Urinary bladder (tissue), 4 donors: ENCODE results near the gene JPH4. TPM values are rescaled to one million over a fixed set of nuclear protein-coding genes. Genes with fewer than 3 reads are reported as not detected.
A peak's percentile ranks its signal among the peaks of the same experiment; 100 is the strongest.

ENCODE experiments used
- DNase-seq: peaks from one replicate; pipeline ENCODE4 v3.0.0-alpha.2; 2015; ENCODE audit errors: extremely low spot score
- H3K27ac ChIP-seq: one replicate; pipeline ENCODE4 v1.5.1; 2013; ENCODE audit warnings: low read depth, mild to moderate bottlenecking, moderate library complexity
- H3K36me3 ChIP-seq: one replicate; pipeline ENCODE4 v1.6.1; 2013; ENCODE audit warnings: mild to moderate bottlenecking, moderate library complexity; ENCODE audit not compliant: insufficient read depth
- H3K4me1 ChIP-seq: one replicate; pipeline ENCODE4 v1.6.1; 2013; ENCODE audit warnings: mild to moderate bottlenecking, moderate library complexity; ENCODE audit not compliant: insufficient read depth
- H3K4me3 ChIP-seq: one replicate; pipeline ENCODE4 v1.5.1; 2013; ENCODE audit warnings: low read depth, low read length
- WGBS: extraction: QIAGEN DNeasy Blood & Tissue Kit; methylation state at CpG from one replicate; pipeline ENCODE4 v1.1.7; 2013; 5-methylcytosine and 5-hydroxymethylcytosine counted together
- polyA plus RNA-seq: library from polyadenylated mRNA; stranded (reverse); fragments of 200-250 nt; gene quantifications from one replicate; pipeline ENCODE4 v1.2.3, GENCODE V29; 2013
- total RNA-seq: library from RNA; depleted of rRNA; stranded (reverse); fragments of >200 nt; gene quantifications from one replicate; pipeline ENCODE4 v1.2.3, GENCODE V29; 2014
- donor health status: healthy with polysubstance abuse.
- donor health status: healthy.

Gene JPH4
- total RNA-seq, result 2.7 TPM
- polyA plus RNA-seq, result 2.5 TPM

DNA sequence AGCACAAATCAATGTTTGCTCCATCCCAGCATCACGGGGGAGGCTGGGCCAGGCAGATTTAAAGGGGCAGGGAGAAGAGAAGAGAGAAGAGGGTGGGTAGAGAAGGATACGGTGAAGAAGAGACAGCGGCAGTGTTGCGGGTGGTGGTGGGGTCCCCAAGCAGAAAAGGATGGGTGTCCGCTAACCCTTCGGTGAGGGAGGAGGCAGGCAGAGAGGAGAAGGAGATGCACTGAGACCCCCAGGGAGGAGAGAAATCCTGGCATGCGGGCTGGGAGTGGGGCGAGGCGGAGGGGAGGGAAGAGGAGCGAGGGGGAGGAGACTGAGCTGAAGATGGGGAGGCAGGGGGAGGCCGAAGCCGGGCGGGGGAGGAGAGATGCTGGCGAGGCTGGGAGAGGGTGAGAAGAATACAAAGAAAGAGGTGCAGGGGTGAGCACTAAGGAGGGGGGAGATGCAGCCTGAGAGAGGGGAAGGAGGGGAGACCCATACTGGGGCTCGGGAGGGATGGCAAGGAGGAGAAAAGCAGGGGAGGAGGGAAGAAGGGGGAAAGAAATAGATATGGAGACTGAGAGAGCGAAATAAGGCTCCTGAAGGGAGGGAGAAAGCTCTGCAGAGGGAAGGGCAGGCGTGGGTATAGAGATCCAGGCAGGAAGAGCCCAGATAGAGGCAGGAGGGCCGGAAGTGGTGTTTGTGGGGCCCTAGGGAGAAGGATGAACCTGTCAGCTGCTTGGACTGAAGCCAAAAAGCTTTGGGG lies at the start of gene JPH4:
Gene JPH4, minus strand, starts transcription at position 231 of the 751 bp plus-strand sequence. CDS start 1,337 bp downstream, outside the sequence.
- 8% methylated on average over 18 of the region's 18 CpGs for WGBS
- peak; percentile 69 for DNase-seq

DNA sequence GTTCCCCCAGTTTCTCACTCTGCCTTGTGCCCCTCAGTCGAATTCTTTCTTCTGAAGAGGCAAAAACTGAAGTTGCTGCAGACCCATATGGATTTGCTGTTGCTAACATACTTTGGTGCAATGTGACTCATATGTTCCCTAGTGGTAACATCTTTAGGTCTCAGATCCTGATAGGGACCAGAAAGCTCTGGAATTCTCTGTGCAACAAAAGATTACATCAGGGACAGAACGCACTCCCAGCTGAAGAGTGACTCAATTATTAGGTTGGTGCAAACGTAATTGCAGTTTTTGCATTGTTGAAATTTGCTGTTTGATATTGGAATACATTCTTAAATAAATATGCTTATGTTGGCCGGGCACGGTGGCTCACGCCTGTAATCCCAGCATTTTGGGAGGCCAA lies 49.4 kb upstream of the JPH4 start:
- Histone ChIP-seq H3K27ac (no peak overlapping the region), H3K36me3 (no peaks in the 10 kb centered on the region), H3K4me1 (no peaks in the 10 kb centered on the region), H3K4me3 (no peak overlapping the region)
- DNase-seq, result no peak
- 80% methylated on average over 6 of the region's 6 CpGs for WGBS

More for the DNA sequence above, at the start of gene JPH4:
- Histone ChIP-seq H3K4me1 (peaks cover 3% of the 10 kb centered on the region), H3K4me3 (no peak within 1 kb of the TSS), H3K27ac (no peak within 1 kb of the TSS), H3K36me3 (no peaks in the 10 kb centered on the region)

DNA sequence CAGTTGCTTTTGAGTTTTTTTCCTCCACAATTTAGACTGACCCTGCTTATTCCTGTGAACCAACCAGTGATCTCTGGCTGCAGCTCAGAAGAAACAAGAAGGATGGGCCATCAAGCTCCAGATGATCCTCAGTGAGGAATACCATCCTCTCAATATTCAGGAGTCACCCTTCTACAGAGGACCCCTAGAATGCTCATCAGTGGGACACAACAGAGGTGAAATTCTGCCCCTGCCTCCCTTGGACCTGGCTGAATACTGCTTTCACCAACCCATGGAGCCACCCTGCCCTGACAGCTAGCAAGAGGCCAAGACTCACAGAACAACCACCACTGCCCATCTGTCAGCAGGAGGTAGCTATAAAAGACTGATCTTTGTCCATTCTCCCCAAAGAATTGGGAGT lies 48.4 kb upstream of the JPH4 start:
- H3K4me1 ChIP-seq, result no peaks in the 10 kb centered on the region
- no peak for DNase-seq
- no peaks in the 10 kb centered on the region for H3K36me3 ChIP-seq
- H3K27ac ChIP-seq, result no peak overlapping the region
- no peak overlapping the region for H3K4me3 ChIP-seq

DNA sequence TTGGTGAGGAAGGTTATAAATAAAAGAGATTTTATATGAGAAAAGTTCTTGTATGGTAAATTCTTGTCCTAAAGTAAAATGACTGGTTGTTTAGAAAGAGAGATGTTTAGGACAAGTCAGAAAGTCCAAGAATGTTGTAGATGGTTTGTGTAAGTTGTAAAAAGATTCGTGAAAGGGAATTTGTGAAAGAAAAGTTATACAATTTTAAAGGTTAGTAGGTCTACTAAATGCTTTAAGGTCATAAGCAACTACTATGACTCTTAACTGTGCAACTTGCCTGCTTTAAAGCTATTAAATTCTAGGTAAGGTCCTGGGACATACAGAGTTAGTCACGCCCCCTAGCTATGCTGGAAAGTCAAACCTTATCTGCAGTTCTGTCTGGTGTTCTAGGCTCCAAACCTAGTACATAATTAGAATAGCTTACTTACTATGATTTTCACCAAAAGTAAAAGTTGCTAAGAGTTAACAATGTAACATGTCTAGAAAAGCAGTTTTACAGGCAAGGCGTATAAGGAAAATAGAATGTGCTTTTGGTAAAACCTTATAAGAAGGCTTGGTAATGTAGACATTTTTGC lies 46.3 kb upstream of the JPH4 start:
- no peaks in the 10 kb centered on the region for H3K36me3 ChIP-seq
- no peak overlapping the region for H3K27ac ChIP-seq
- H3K4me1 ChIP-seq, result no peaks in the 10 kb centered on the region
- H3K4me3 ChIP-seq, result no peak overlapping the region
- no peak for DNase-seq
- WGBS, result 89% methylated on average over 3 of the region's 3 CpGs

DNA sequence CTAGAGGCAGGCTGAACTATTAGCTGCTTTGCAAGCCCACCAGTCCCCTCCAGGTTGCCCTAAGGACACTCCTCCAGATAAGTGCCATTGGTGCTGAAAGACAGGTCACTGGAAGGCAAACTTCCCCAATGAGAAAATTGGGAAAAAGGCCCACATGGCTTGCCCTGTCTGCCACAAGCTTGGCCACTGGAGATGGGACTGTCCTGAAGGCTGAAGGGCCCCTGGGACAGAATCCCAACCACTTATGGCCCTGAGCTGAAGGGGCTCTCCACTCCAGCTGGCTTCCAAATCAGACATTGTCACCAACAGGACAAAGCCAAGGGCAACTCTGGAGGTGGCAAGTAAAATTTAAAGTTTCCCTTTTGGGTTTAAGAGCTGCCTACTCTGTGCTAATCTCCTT lies 45.4 kb upstream of the JPH4 start:
- Histone ChIP-seq H3K4me1 (no peaks in the 10 kb centered on the region), H3K36me3 (no peaks in the 10 kb centered on the region), H3K4me3 (no peak overlapping the region), H3K27ac (no peak overlapping the region)
- no peak for DNase-seq

DNA sequence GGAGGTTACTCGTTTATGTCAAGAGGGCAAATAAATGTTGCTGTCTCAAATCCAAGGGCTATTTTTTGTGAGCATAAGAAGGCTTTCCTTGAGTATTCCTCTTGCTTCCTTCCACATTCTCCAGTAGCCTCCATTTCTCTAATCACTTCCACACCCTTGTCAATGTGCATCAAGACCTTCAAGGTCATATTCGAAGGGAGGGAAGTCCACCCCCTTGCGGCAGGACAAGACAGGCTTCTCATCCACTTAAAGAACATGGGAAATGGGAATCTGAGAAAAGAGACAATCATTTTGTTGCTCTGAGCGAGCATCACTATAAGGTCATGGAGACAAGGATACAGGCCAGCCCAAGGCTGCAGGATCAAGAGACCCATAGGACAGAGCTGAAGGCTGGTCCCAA lies 44.4 kb upstream of the JPH4 start:
- WGBS, result 86% methylated on average over 4 of the region's 4 CpGs
- H3K27ac ChIP-seq, result no peak overlapping the region
- H3K4me1 ChIP-seq, result no peaks in the 10 kb centered on the region

DNA sequence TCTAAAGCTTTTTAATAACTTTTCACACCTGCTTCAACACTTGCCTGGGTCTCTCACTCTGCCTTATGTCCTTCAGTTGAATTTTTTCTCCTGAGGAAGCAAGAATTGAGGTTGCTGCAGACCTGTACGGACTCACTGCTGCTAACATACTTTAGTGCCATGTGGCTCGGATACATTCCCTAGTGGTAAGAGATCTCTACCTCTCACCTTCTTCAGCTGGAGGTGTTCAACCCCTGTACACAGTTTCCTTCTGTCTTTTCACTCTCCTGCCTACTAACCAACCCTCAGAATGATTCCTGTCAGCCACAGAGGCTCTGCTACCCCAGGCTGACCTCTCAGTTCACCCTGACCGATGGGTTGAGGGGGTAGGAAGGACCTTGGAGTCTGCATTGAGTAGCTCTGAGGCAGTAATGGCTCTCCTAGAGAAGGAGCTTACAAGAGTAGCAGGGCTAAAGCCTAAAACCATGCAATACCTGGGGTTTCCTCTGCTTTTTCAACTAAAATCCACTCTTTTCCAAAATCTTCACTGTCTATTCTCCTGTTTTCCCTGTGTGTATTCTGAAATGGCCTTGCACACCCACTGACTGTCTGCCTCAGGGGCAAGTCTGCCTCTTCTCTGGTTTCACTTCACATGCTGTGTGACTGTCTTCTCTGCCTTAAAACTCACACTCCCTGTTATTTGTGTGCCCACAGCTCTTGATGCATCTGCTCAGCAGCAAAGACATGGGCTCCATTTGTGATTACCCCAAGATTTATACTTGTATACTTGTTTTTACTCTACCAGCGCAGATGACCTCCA lies 43.5 kb upstream of the JPH4 start:
- no peak overlapping the region for H3K4me3 ChIP-seq
- H3K27ac ChIP-seq, result no peak overlapping the region
- DNase-seq, result no peak
- 75% methylated on average over 4 of the region's 4 CpGs for WGBS
- no peaks in the 10 kb centered on the region for H3K4me1 ChIP-seq
- H3K36me3 ChIP-seq, result no peaks in the 10 kb centered on the region

More for the DNA sequence above, 44.4 kb upstream of the JPH4 start:
- Histone ChIP-seq H3K4me3 (no peak overlapping the region), H3K36me3 (no peaks in the 10 kb centered on the region)
- no peak for DNase-seq

DNA sequence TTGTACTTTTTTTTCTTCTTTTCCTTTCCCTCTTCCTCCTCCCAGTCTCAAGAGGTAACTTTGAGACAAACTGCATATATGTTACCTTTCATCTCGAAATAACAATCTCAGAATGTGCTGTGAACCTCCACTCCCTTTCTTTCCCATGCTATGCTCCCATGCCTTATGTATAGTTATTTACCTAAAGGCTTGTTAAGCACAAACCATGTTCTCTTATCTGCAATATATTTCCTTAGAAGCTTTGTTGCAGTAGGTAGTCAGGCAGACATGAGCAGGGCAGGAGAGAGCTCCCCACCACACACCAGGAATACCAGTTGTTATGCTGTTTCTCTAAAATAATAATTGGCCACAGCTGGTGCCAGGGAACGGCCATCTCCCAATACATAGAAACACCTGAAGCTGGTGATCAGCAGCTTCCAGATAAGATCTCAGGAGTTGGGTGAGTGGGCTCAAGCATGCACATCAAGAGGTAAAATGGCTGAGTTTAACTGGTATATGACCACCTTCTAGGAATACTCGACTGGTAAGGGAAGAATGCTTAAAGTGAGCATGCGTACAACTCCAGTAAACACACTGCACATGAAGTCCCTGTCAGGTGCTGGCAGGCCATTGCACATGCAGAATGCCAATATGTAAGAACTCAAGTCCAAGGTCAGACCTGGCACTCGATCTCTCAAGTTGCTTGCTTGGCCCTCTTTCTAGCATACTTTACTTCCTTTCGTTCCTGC lies 42.8 kb upstream of the JPH4 start:
- no peak overlapping the region for H3K4me3 ChIP-seq
- peak; percentile 35 for DNase-seq
- 65% methylated on average over 6 of the region's 6 CpGs for WGBS
- no peaks in the 10 kb centered on the region for H3K4me1 ChIP-seq
- no peaks in the 10 kb centered on the region for H3K36me3 ChIP-seq
- no peak overlapping the region for H3K27ac ChIP-seq

DNA sequence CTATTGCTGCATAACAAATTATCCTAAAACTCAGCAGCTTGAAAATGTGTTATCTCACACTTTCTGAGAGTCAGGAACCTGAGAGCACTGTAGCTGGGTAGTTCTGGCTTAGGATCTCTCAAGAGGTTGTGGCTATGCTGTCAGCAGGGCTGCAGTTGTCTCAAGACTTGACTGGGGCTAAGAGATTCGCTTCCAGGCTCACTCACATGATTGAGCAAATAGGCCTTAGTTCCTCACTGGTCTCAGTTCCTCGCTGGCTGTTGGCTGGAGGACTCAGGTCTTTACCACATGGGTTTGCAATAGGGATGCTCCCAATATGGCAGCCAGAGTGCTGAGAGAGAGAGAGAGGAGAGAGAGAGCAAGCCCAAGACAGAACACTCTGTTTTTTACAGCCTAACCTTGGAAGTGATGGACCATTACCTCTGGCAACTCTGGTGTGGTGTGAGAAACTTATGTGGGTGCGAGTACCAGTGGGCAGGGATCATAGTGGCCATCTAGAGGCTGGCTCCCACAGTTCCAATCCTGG lies 41.6 kb upstream of the JPH4 start:
- no peaks in the 10 kb centered on the region for H3K36me3 ChIP-seq
- no peak overlapping the region for H3K27ac ChIP-seq
- no peaks in the 10 kb centered on the region for H3K4me1 ChIP-seq
- WGBS, result 71% methylated on average over 3 of the region's 3 CpGs
- H3K4me3 ChIP-seq, result no peak overlapping the region
- no peak for DNase-seq

DNA sequence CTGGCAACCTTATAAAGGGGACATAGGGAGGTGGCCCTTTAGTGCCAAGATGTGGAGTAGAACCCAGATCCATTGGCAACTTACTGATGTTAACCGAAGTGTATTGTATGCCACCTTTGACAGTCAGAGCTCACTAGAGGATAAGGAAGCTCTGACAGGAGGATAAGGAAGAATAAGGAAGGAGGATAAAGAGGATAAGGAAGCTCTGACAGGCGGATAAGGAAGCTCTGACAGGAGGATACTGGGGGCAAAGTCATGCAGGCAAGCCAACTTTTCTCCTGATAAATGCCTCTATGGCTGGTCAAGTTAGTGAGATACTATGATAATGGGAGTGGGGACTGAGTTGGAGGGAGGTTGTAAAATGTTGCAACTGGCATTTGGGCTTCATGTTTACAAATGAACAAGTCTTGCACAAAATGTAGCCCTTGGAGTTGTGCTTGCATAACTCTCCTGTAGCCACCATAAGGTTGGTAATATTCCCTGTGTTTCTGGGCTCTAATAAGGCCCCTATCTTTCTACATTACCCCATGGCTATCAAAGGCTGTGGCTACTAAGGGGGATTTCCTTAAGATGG lies 39.9 kb upstream of the JPH4 start:
- Histone ChIP-seq H3K36me3 (no peaks in the 10 kb centered on the region), H3K4me1 (peaks cover 1% of the 10 kb centered on the region), H3K4me3 (no peak overlapping the region), H3K27ac (no peak overlapping the region)
- WGBS, result 71% methylated on average over 2 of the region's 2 CpGs
- DNase-seq, result no peak

DNA sequence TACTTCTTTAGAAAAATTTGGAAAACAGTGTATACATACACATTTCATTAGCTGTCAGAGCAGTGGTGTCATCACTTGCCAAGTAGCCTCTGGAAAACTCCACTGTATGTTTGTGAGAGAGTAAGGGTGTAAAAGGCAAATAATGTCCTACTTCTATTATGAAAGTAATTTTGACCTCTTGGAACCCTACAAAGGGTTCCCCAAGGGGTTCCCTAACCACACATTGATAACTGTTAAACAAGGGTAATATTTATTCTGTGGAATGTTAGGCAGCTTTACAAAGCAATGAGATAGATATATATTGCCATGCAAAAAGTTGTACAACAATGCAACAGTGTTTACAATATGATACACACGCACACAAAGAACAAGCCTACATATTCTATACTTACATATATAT lies 38.9 kb upstream of the JPH4 start:
- H3K27ac ChIP-seq, result no peak overlapping the region
- DNase-seq, result no peak
- no peaks in the 10 kb centered on the region for H3K36me3 ChIP-seq
- peaks cover 1% of the 10 kb centered on the region for H3K4me1 ChIP-seq
- 76% methylated on average over 1 of the region's 1 CpG for WGBS
- H3K4me3 ChIP-seq, result no peak overlapping the region

DNA sequence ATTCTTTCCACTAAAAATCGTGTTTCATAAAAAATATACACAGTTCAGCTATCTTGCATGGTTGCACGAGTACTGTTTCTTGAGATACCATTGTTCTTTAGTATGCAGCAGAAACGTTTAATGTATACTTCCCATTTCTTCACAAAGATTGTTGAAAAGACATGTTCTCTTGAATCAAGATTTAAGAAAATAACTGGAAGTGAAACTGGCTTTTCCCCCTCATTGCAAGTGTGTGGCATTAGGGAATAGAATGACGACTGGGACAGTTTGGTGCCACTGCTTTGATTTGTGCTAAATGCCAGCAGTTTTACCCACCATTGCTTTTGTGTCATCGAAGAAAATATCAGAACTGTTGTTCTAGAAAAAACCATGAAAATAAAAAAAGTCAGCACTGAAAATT lies 37.3 kb upstream of the JPH4 start:
- DNase-seq, result no peak
- Histone ChIP-seq H3K4me3 (no peak overlapping the region), H3K4me1 (peaks cover 1% of the 10 kb centered on the region), H3K27ac (no peak overlapping the region), H3K36me3 (no peaks in the 10 kb centered on the region)
- WGBS, result 44% methylated on average over 5 of the region's 5 CpGs

DNA sequence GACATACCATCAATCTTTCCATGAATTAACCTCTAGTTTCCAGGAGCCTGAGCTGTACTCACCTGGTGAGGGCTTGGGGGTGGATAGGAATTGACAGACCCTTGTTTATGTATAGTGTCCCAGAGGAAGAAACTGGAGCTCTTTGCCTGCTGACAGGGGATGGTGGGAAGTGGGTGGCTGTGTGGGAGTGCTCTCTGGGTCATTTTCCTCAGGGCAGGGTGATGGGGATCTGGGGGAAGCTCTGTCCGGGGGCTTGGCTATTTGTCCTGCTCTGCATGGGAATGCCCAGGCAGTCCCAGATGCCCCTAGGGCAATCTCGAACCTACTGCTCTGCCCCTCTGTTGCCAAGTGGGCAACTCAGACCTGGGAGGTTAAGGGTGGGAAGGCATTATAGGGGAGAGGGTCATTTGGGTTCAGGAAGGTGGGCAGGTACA lies 35.8 kb upstream of the JPH4 start:
- WGBS, result 59% methylated on average over 2 of the region's 2 CpGs
- Histone ChIP-seq H3K4me1 (peaks cover 1% of the 10 kb centered on the region), H3K4me3 (no peak overlapping the region), H3K36me3 (no peaks in the 10 kb centered on the region), H3K27ac (no peak overlapping the region)
- DNase-seq, result no peak
